ENCODE measurements around the gene ADAM12. TPM values are rescaled to one million over a fixed set of nuclear protein-coding genes. Genes with fewer than 3 reads are reported as not detected.

ADAM12 gene
- total RNA-seq, 1 experiment from 2014 or later: 21.2 TPM

- no peak for DNase-seq (ENCODE audit: low read depth)
Observed at GRCh38 chr10:126123466-126123865, 264.8 kb downstream of the ADAM12 start.

DNA sequence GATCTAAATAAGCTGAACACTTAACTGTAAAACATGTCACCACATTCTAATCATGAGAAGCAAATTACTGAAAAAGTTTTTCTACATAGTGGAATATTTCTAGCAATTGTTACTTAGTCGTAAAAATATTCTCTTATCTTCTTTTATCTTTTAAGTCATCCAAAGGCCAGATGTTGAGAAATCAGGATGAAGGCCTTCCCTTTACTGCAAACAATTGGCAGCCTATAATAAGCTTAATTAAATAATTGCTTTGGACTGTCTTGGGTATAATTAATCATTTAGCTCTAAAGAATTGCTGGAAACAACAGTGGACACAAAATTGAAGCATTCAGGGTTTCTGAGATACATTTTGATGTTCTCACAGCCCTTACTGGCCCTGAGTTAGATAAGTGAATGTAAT is 265.4 kb downstream of the ADAM12 start:
- DNase-seq (ENCODE audit: low read depth): no peak

DNA sequence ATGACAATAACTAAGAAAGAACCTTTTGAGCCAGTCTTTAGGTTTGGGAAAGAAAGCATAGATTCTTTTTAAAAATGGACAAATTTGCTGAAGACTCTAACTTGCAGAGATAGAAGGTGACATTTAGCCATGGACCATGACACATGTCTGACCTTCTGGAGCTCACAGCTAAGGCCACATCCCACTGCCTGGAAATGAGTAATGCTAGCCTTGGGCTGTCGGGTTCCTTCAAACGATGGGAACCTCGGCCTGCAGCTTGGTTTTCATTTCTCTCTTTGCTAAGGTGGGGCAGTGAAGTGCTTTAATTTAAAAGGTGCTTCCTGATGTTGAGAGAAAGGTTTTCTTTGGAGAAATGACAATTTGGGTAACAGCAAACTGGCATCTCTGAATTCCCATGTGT is 268.7 kb downstream of the ADAM12 start:
- no peak for DNase-seq (ENCODE audit: low read depth)

GRCh38 chr10:126118476-126118875 is 269.8 kb downstream of the ADAM12 start:
- no peak for DNase-seq (ENCODE audit: low read depth)

GRCh38 chr10:126117196-126117595 is 271.1 kb downstream of the ADAM12 start:
- DNase-seq (ENCODE audit: low read depth): no peak

DNA sequence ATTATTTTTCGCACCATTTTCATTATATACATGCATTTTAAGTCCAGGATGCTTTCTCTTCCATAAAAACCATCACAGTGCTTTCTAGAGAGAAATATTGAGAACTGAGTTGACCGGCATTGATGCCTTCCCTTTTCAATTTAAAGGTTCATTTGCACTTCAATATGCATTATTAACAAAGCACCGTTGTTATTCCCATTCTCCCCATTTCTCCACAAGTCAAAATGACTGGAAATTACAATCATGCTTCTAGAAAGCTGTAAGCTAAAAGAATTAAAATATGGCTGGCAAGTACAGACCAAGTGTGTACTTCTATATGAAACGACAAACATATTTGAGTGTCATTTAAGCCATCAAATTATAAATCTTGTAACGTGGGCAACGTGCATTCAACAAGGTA is 272.4 kb downstream of the ADAM12 start:
- no peak for DNase-seq (ENCODE audit: low read depth)

DNA sequence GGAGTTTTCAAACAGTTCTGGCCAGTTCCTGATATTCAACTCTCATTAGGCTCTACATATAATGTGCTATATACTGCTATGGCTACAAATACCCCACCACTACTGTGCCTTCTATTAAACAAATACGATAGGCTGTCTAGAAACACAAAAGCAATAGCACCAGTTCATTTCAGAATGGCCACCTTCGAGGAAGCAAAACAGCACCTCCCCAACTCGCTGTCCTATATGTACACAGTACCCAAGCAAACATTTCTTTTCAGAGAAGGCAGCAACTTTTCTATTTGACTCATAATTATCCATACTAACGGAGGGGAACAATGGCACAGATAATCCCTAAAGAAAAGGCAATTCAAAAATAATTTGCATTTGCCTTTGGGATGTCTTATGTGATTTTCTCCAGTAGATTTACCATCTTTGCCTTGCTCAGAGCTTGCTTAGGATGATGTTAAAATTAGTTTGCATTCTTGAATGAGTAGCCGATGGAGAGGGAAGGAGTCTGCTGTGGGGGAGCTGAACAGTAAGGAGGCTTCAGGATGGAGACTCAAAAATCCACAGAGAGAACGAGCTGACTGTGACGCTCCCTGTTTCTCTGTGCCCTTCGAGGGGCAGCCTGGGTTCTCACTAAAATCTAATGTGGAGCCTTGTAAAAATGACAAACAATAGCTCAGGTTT is 273.3 kb downstream of the ADAM12 start:
- no peak for DNase-seq (ENCODE audit: low read depth)

DNA sequence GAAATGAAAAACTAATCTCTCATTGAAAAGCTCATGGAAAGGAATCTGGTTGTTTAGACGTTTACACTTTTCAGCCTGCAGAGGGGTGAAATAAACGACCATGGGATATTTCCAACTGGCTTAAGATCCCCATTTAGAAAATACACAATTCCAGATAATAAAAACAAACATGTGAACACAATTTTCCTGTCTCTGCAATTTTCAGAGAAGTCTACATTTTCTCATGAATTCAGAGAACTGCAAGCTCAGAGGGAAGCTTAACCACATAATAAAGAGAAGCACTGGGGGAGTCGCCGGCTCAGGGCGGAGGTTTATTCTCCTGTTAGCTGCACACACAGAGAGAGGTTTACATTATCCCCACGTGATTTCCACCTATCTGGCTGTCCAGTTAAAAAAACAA is 276.8 kb downstream of the ADAM12 start:
- DNase-seq (ENCODE audit: low read depth): no peak

- peak; percentile 72 for DNase-seq (ENCODE audit: low read depth)
Observed at GRCh38 chr10:126110489-126111180, 277.6 kb downstream of the ADAM12 start.

DNA sequence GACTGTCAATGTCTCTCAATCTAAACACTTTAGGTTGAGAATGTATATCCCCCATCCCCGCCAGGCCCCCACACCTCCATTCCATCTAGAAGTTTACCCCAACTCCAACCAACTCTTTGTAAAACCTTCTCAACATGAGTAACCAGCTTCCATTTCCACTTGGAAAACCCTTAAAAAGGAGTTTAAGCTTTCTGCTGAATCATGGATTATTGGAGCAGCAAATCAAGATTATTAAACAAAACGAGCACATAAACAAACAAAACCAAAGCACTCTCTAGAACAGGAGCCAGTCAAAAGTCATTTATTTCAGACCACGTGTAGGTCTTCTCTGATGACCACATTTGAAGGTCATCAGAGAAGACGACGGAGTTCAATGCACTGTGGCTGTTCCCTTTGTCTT is 278.4 kb downstream of the ADAM12 start:
- no peak for DNase-seq (ENCODE audit: low read depth)

- no peak for DNase-seq (ENCODE audit: low read depth)
Observed at GRCh38 chr10:126108693-126109092, 279.6 kb downstream of the ADAM12 start.

- no peak for DNase-seq (ENCODE audit: low read depth)
Observed at GRCh38 chr10:126104767-126105166, 283.5 kb downstream of the ADAM12 start.

- DNase-seq (ENCODE audit: low read depth): no peak
Observed at GRCh38 chr10:126102636-126103035, 285.6 kb downstream of the ADAM12 start.

- DNase-seq (ENCODE audit: low read depth): no peak
Observed at GRCh38 chr10:126101736-126102135, 286.5 kb downstream of the ADAM12 start.

DNA sequence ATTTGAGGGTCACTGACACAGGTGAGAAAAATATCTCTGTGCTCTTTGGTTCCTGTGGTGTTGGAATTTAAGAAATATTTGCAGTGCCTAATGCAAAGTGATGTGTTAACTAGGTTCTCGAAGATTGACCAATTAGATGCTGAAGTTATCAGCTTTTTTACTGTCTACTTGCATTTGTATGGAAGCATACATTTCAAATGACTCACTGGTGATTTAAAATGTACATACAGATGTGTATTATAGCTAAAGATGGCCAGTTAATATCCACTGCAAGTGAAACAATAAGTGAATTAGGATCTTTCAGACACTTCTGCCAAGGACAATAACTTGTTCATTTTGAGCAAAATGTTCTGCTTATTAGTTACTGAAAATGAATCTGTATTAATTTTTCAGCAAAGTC is 287.0 kb downstream of the ADAM12 start:
- DNase-seq (ENCODE audit: low read depth): no peak

- no peak for DNase-seq (ENCODE audit: low read depth)
Observed at GRCh38 chr10:126099366-126099765, 288.9 kb downstream of the ADAM12 start.

- no peak for DNase-seq (ENCODE audit: low read depth)
Observed at GRCh38 chr10:126098226-126098581, 290.1 kb downstream of the ADAM12 start.

GRCh38 chr10:126097558-126098225 is 290.6 kb downstream of the ADAM12 start:
- DNase-seq (ENCODE audit: low read depth): no peak

- DNase-seq (ENCODE audit: low read depth): peak; percentile 70
Observed at GRCh38 chr10:126094537-126094936, 293.7 kb downstream of the ADAM12 start.

DNA sequence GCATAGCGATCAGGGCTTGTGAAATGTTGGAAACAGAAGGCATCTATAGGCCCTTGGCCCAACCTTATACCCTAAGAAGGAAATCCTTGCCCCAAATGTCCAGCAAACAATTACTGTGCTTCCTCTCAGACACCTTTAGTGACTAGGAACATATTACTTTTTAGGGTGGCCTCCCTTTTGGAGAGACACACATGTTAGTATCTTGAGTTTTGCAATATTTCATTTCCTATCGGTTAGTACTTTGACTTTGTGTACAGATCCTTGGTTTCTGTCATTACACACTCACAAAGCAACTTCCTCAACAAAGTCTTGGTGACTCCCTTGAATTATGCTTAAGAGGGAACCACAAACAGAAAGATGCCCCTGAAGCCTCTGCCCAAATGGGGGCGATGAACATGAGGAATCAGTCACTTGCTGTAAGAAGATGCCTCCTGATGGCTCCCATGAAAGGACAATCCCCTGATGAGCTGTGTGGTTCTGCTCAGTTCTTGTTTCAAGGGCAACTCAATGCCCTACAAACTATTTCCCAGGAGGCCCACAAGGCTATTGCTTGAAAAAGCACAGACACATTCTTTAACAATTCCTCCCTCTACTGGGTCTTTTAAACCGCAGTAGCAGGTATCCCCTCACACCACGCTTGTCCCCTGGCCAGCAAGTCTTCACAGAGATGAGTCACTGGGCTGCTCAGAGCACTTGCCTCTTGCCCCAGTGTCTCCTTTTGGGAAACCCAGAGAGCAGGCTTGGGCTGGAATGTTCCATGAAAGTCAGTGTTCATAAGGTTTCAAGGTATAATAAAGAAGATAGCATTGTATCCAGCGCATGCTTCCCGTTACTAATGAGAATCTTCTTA is 295.7 kb downstream of the ADAM12 start:
- DNase-seq (ENCODE audit: low read depth): peak; percentile 14

DNA sequence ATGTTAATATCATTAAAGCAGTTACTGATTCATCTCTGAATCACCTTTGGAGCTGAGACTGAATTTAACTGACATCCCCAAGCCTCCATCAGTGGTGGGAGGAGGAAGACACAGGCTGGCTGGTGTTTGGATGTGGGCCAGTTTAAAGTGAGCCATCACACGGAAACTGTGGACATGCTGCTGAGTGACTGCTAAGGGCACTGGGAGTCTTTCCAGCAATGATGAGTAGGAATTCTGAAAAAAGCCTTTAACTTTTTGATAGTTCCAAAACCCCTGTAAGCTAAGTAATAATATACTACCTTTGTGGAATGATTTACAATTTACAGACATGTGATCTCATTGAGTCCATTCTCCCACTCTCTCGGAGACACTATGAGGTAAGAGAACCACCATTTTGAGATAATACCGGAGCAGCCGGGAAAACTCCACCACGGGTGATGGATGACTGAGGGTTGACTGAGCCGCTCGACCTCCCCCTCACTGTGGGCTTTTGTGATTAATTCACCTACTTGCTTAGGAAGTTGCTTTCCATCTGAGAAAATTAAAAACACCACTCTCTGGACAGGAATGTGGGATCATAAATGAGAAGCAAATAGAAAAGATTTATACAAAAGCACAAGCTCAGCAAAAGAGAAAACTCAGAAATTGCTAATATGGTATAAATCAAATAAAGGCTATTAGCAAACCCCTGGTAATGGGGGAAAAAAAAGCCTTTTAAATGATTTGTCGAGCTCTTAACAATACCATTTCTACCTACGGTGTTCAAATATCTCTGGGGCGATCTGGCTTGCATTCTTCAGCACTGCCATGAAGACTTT is 297.2 kb downstream of the ADAM12 start:
- peak; percentile 96 for DNase-seq (ENCODE audit: low read depth)
